T-helper 9 cell (primary cell): Measurements from ENCODE around the gene DYSF.

Experiments used
- DNase-seq: peaks from one replicate; pipeline ENCODE4 v3.0.0-alpha.2; 2020

Gene DYSF

GRCh38 chr2:71531522-71532047 is 78.2 kb downstream of the DYSF start:
- no peak for DNase-seq

- DNase-seq: no peak
These were observed 79.0 kb downstream of the DYSF start for GRCh38 chr2:71532327-71532726.

GRCh38 chr2:71534201-71534600 is 80.8 kb downstream of the DYSF start:
- DNase-seq: no peak

GRCh38 chr2:71534826-71535225 is 81.5 kb downstream of the DYSF start:
- DNase-seq: no peak

- DNase-seq: no peak
These were observed 82.2 kb downstream of the DYSF start for GRCh38 chr2:71535526-71535925.

- no peak for DNase-seq
These were observed 82.9 kb downstream of the DYSF start for GRCh38 chr2:71536226-71536671.

- no peak for DNase-seq
These were observed 84.9 kb downstream of the DYSF start for GRCh38 chr2:71538241-71538640.

- DNase-seq: no peak
These were observed 85.4 kb downstream of the DYSF start for GRCh38 chr2:71538656-71539265.

- DNase-seq: no peak
These were observed 87.5 kb downstream of the DYSF start for GRCh38 chr2:71540818-71541217.

GRCh38 chr2:71544919-71545571 is 91.7 kb downstream of the DYSF start:
- DNase-seq: no peak

GRCh38 chr2:71545572-71546274 is 92.4 kb downstream of the DYSF start:
- DNase-seq: no peak

GRCh38 chr2:71546275-71546638 is 92.9 kb downstream of the DYSF start:
- DNase-seq: no peak

- no peak for DNase-seq
These were observed 93.5 kb downstream of the DYSF start for GRCh38 chr2:71546777-71547281.

- no peak for DNase-seq
These were observed 94.4 kb downstream of the DYSF start for GRCh38 chr2:71547616-71548285.

- DNase-seq: peak; percentile 50
These were observed 95.5 kb downstream of the DYSF start for GRCh38 chr2:71548646-71549425.

- DNase-seq: no peak
These were observed 97.7 kb downstream of the DYSF start for GRCh38 chr2:71550801-71551630.

GRCh38 chr2:71551631-71551915 is 98.2 kb downstream of the DYSF start:
- DNase-seq: no peak

- no peak for DNase-seq
These were observed 99.0 kb downstream of the DYSF start for GRCh38 chr2:71552356-71552755.

- DNase-seq: no peak
These were observed 99.5 kb downstream of the DYSF start for GRCh38 chr2:71552861-71553301.

GRCh38 chr2:71554028-71554705 is 100.8 kb downstream of the DYSF start:
- no peak for DNase-seq

GRCh38 chr2:71554706-71555056 is 101.3 kb downstream of the DYSF start:
- no peak for DNase-seq
